ENCODE results near the gene MYBBP1A.

The MYBBP1A gene

DNA sequence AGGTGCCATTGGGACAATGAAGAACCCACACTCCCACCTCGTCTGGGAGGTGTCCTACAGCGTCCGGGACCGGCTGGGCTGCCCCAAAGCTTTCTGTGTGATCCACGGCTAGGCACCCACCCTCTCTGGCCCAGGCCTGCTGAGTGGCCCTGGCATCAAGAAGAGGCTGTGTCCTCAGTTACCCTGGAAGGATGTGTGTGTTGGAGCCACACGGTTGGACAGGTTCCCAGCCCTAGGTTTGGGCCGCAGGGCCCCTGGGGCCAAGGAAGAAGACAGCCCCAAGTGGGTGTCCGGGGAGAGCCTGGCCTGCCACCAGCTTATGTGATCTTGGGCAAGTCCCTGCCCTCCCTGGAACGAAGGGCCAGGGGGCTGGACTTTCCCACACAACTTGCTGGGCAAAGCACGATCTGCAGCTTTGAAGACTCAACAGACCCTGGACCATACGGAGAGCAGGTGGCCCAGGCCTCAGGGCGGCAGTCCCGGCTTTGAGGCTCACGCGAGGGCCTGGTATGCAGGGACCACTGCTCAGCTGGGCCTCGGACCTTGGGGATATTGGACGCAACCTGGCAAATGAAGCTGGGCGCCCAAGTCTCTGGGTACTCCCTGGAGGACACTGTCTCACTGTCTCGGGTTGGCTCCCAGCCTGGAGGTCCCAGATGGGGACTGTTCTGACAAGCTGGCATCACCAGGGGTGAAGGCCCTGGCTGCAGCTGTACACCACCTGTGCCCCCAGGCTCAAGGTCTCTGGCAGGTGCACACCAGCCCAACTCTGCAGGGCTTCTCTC lies 17.5 kb downstream of the MYBBP1A start:
- no peak for DNase-seq (ENCODE audit: low spot score)
- no peak for FAIRE-seq

DNA sequence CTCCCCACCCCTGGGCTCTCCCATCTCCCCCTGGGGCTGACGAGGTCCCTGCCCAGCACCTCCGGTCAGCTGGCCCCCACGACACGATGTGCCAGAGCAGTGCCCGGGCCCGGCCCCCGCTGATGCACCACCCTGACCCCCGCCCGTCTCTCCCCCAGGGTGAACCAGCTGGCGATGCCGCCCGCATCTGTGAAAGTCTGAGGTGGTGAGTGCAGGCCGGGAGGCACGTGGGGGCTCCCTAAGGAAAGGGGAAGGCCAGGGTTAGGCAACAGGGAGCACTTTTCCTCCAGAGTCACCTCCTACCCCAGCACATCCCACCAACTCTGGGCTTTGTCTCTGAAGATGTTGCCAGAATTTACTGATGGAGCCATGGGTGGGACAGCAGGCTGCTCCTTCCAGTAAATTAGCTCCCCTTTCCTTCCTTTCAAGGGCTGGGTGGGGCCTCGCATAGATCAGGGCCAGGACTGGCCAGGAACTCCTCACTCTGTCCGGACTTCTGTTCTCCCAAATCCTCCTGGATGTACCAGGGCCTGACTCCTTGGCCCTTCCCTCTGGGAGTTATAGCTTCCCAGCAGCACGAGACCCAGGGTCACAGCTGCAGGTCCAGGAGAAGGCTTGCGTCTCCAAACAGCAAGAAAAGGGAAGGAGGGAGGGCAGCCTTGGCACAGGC lies 18.3 kb downstream of the MYBBP1A start:
- DNase-seq (ENCODE audit: low spot score): no peak
- FAIRE-seq: no peak

- no peak for DNase-seq (ENCODE audit: low spot score)
- no peak for FAIRE-seq
Measured at GRCh38 chr17:4536259-4536741, 18.9 kb downstream of the MYBBP1A start.

DNA sequence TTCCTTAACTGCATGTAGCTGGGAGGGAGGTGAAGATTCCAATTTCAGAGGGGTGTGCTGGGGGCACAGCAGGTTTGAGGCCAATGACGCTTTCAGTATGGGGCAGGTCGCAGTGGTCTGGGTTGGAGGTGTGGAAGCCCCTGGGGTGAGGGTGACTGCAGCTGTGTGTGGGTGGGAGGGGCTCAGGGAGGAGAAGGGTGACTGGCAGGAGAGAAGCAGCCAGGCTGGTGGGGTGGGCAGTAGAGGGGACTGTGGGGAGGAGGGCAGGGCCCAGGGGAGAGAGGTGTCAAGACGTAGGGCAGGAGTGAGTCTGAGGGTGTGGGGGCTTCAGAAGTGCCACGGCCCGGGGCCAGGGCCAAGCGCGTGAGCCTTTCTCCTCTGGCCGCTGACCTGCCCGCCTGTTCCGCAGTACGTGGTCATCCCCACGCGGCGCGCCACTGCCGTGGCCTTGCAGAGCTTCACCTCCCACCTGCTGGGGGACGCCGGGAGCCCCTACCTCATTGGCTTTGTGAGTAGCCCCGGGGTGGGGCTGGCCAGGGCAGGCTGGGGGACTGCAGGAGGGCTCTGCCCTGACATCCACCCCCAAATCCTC lies 19.4 kb downstream of the MYBBP1A start:
- DNase-seq (ENCODE audit: low spot score) (no peak), FAIRE-seq (no peak)

- FAIRE-seq: no peak
- DNase-seq (ENCODE audit: low spot score): no peak
Measured at GRCh38 chr17:4534928-4535666, 20.1 kb downstream of the MYBBP1A start.

DNA sequence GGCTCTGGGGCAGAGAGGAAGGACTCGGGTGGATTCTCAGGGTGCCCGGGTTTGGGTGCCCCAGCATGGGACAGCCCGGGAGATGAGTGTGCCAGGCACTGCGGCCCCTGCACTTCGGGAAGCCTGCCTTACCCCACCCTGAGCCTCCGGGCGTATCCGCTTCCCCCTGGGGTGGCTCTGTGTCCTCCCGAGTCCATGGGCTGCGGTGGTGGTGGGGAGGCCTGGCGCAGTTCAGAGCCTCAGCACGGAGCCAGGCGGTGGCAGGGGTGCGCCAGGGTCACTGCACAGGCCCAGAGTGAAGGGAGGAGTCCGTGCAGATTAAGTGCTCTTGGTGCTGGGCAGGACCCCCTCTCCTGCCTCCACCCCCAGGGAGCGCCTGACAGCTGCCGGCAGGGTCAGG lies 20.7 kb downstream of the MYBBP1A start:
- FAIRE-seq (no peak), DNase-seq (ENCODE audit: low spot score) (no peak)

DNA sequence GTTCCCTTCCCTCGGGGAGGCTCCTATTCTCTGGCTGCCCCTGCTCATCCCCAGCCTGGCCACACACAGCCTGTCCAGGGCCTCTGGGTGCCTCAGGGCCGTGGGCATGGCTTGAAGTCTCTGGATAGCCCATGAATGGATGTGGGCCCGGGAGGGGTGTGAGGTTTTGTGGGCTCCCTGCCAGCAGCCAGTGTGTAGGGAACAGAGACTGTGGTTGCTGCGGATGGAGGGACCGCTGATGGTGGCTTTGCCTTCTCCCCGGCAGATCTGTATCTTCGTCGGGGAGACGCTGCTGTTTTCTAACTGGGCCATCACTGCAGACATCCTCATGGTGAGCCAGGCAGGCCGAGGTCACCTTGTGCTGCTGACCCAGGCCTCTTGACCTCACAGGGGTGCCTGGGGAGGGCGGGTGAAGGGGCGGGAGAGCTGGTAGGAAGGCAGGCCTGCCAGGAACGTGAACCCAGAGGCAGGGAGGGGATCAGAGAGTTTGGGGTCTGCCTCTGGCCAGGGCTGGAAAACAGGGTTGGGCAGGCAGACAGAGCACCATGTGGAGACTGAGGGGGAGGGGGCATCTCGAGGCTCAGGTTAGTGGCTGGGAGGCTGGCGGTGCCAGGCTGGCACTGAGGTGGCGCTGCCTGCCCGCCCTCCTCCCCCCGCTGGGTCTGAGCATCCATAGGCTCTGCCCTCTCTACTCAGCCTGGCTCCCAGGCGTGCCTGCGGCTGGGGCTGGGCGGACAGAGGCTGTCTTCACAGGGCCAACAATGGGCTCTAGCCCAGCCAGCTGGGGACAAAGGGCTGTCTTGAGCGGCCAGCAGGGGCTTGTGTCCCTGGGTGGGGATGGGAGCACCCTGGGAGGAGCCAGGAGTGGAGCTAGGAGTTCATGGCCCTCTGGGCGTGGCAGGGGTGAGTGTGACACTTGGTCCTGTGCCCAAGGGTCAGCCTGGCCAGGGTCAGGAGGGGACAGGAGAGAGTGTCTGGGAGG lies 21.4 kb downstream of the MYBBP1A start:
- FAIRE-seq (no peak), DNase-seq (ENCODE audit: low spot score) (no peak)

- FAIRE-seq (no peak), DNase-seq (ENCODE audit: low spot score) (no peak)
Measured at GRCh38 chr17:4532860-4533522, 22.2 kb downstream of the MYBBP1A start.

DNA sequence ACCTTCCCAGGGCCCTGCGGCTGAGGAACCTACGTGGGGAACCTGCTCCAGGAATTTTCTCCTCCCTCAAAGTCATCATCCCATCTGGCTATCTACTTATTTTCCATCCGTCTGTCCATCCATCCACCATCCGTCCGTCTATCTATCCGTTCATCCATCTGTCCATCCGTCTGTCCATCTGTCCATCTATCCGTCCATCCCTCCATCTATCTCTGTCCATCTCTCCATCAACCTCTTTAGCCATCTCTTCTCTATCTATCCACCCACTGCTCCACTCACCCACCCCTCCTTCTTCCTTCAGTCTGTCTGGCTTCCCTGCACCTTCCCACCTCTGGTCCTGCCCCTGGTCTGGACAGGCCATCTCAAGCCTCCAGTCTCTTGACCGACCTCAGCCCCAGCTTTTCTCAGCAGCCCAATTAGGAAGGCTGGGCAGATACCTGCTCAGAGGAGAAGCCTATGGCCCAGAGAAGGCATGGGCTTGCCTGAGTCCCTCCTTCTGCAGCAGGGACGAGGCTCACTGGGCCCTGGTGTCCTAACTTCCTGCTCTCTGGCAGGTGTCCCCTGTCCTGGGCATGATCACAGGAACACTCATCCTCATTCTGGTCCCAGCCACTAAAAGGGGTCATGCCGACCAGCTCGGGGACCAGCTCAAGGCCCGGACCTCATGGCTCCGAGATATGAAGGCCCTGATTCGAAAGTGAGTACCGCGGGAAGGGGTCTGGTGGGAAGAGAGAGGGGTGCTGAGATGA lies 23.0 kb downstream of the MYBBP1A start:
- FAIRE-seq: no peak

DNA sequence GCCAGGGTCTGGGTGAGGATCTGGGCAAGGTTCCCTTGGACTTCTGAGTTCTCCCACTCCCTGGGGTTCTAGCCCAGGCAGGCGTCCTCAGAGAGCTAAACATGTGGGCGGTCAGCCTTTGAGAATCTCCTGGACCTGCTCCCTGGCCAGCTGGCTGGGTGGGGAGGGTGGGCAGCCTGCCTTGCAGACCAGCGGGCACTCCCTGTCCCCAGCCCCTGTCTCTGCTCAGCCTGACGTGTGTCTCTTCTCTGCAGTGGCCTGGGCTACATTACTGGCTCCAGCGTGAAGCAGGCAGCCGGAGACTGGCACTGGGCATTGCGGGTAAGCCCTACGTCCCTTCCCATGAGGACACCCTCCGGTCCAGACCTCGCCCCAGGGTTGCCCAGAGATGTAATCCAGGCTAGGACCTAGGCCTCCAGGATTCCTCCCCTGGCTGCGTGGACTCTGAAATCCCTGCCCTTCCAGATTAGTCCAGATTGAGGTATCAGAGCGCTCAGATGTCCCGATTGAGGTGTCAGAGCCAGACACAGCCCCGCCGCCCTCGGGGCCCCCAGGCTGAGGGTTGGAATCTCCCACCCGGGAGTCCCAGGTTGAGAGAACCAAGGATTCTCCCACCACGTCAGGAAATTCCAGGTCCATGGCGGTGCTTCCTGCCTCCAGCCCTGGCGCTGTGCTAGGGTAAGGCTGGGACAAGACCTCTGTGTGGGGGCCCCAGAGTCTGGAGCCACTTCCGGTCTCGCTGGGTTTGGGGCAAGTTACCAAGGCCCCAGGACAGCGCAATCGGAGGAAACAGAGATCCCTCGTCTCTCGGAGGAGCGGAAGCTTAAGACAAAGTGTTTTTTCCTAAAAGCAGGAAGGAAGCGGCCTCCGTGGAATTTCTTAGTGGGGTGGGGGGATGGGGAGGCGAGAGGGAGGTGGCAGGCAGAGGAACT lies 24.1 kb downstream of the MYBBP1A start:
- DNase-seq (ENCODE audit: low spot score) (no peak), FAIRE-seq (no peak)

More for the DNA sequence above, 23.0 kb downstream of the MYBBP1A start:
- no peak for DNase-seq (ENCODE audit: low spot score)

GRCh38 chr17:4529533-4530152 lies 25.5 kb downstream of the MYBBP1A start:
- FAIRE-seq (no peak), DNase-seq (ENCODE audit: low spot score) (no peak)

DNA sequence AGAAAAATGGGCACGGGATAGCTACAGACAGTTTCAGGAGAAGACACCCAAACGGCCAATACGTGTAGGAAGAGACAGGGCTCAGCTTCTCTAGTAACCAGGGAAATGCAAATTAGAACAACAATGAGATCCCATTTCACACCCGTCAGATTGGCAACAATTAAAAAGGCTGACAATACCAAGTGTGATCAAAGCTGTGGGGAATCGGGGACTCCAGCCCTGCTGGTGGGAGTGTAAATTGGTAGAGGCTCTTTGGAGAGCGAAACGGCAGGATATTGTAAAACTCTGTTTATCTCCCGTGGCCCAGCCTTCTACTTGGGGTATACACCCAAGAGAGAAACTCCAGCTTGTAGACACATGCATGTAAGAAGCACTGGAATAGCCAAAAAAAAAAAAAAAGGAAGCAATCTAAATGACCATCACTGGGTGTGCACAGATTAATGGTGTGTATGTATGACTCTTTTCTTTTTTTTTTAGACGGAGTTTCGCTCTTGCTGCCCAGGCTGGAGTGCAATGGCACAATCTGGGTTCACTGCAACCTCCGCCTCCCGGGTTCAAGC lies 27.5 kb downstream of the MYBBP1A start:
- FAIRE-seq (no peak), DNase-seq (ENCODE audit: low spot score) (no peak)

GRCh38 chr17:4527134-4527533 lies 28.1 kb downstream of the MYBBP1A start:
- FAIRE-seq (no peak), DNase-seq (ENCODE audit: low spot score) (no peak)

- FAIRE-seq (no peak), DNase-seq (ENCODE audit: low spot score) (no peak)
Measured at GRCh38 chr17:4525691-4526397, 29.3 kb downstream of the MYBBP1A start.

DNA sequence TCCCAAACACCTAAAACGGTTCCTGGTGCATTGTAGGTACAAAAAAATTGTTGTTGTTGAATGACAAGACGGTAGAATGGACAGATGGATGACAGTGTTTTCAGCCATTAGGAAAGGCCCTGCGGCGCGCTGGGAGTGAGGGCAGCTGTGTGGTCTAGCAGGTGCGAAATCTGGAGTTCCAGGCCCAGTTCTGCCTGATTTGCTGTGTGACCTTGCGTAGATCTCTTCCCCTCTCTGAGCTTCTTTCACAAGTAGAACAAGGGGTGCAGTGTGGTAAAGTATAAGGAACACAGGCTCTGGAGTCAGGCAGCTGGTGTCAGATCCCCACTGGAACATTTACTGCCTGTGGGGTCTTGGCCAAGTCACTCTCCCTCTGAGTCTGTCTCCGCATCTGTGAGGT lies 31.2 kb downstream of the MYBBP1A start:
- no peak for FAIRE-seq
- no peak for DNase-seq (ENCODE audit: low spot score)

DNA sequence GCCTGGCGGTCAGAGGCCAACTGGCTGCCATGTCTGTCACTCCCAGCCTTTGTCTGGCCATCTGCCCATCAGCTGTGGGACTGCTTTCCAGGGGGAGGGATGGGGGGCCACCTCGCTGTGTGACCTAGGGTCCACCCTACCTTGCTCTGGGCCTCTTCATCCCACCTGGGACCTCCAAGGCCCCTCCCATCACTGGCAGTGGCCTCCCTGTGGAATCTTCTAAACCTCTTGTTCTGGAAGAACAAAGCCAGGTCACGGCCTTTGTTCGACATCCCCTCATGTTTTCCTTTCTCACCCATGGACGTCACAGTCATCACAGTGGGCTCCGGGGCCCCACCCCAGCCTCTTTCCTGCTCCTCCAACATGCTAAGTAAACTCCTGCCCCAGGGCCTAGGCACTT lies 32.5 kb downstream of the MYBBP1A start:
- DNase-seq (ENCODE audit: low spot score) (no peak), FAIRE-seq (no peak)
